ENCODE data around the gene RASGEF1B. TPM values are rescaled to one million over a fixed set of nuclear protein-coding genes. Genes with fewer than 3 reads are reported as not detected.

The RASGEF1B gene
- total and polyA plus RNA-seq, 12 donors: 5.6 to 27.2 (median 8.8) TPM

- H3K4me1 ChIP-seq (replicated peaks in 1 of 2): peaks cover 0 to 12% of the 10 kb centered on the region in 2 donors
- TF ChIP-seq POLR2A (IDR thresholded peaks at IDR 0.05): no peak
- no peak for TF ChIP-seq CTCF (IDR thresholded peaks at IDR 0.05)
- no peaks in the 10 kb centered on the region for H3K36me3 ChIP-seq (replicated peaks in 1 of 2)
- DNase-seq: no peak
- H3K27ac ChIP-seq: peak overlapping the region in 2 of 5 donors; percentile 17 to 18
- intact Hi-C loops (cut with DNase I): no loop called here
- H3K27me3 ChIP-seq: no peaks in the 10 kb centered on the region
- WGBS, 4 donors: 50 to 79% (median 59%) methylated on average over 1 of the region's 1 CpG
- H3K4me3 ChIP-seq: no peak overlapping the region
- H3K9me3 ChIP-seq (replicated peaks in 1 of 3): no peaks in the 10 kb centered on the region
Observed at GRCh38 chr4:81491943-81492342, 20.2 kb upstream of the RASGEF1B start.

- no peaks in the 10 kb centered on the region for H3K36me3 ChIP-seq (replicated peaks in 1 of 2)
- H3K27me3 ChIP-seq: no peaks in the 10 kb centered on the region
- H3K4me1 ChIP-seq (replicated peaks in 1 of 2): peaks cover 0 to 12% of the 10 kb centered on the region in 2 donors
- H3K9me3 ChIP-seq (replicated peaks in 1 of 3): no peaks in the 10 kb centered on the region
- WGBS, 4 donors: 72 to 82% (median 75%) methylated on average over 2 of the region's 2 CpGs
- TF ChIP-seq CTCF (IDR thresholded peaks at IDR 0.05) (no peak), POLR2A (IDR thresholded peaks at IDR 0.05) (no peak)
- intact Hi-C loops (cut with DNase I): no loop called here
- DNase-seq: no peak
- H3K4me3 ChIP-seq: no peak overlapping the region
- peak overlapping the region in 1 of 5 donors; percentile 15 for H3K27ac ChIP-seq
Observed at GRCh38 chr4:81490403-81491160, 18.9 kb upstream of the RASGEF1B start.

GRCh38 chr4:81486502-81486901, 14.8 kb upstream of the RASGEF1B start:
- intact Hi-C loops (cut with DNase I): no loop called here
- Histone ChIP-seq H3K4me3 (no peak overlapping the region), H3K9me3 (replicated peaks in 1 of 3) (no peaks in the 10 kb centered on the region), H3K36me3 (replicated peaks in 1 of 2) (no peaks in the 10 kb centered on the region), H3K27ac (no peak overlapping the region), H3K4me1 (replicated peaks in 1 of 2) (no peaks in the 10 kb centered on the region), H3K27me3 (no peaks in the 10 kb centered on the region)
- TF ChIP-seq CTCF (IDR thresholded peaks at IDR 0.05): no peak
- no peak for TF ChIP-seq POLR2A (IDR thresholded peaks at IDR 0.05)
- 82 to 94% (median 91%) methylated on average over 1 of the region's 1 CpG for WGBS, 4 donors
- DNase-seq: no peak

- intact Hi-C loops (cut with DNase I): no loop called here
- no peak for DNase-seq
- H3K4me1 ChIP-seq (replicated peaks in 1 of 2): no peaks in the 10 kb centered on the region
- no peaks in the 10 kb centered on the region for H3K27me3 ChIP-seq
- no peak overlapping the region for H3K4me3 ChIP-seq
- H3K9me3 ChIP-seq (replicated peaks in 1 of 3): no peaks in the 10 kb centered on the region
- H3K36me3 ChIP-seq (replicated peaks in 1 of 2): no peaks in the 10 kb centered on the region
- TF ChIP-seq CTCF (IDR thresholded peaks at IDR 0.05) (no peak), POLR2A (IDR thresholded peaks at IDR 0.05) (no peak)
- WGBS, 4 donors: 54 to 65% (median 61%) methylated on average over 5 of the region's 5 CpGs
- no peak overlapping the region for H3K27ac ChIP-seq
Observed at GRCh38 chr4:81485310-81485980, 13.7 kb upstream of the RASGEF1B start.
